ENCODE measurements around the gene SH3BGR.
"Not testable (repeated sequence)": the region's sequence is repeated elsewhere in the genome, so short reads cannot be mapped to it uniquely, and the experiment has no call there.

SH3BGR gene

GRCh38 chr21:39451332-39452206 lies at the start of gene SH3BGR:
SH3BGR (plus strand) TSS chr21:39451970; CDS start chr21:39452097, 127 bp downstream.
- peak; percentile 45 for DNase-seq

- DNase-seq: no peak
These were observed 45.7 kb upstream of the SH3BGR start for GRCh38 chr21:39406065-39406464.

GRCh38 chr21:39419204-39419603 lies 32.6 kb upstream of the SH3BGR start:
- not testable (repeated sequence) for DNase-seq

- DNase-seq: no peak
These were observed 29.1 kb upstream of the SH3BGR start for GRCh38 chr21:39422527-39423241.

- DNase-seq: no peak
These were observed 22.3 kb upstream of the SH3BGR start for GRCh38 chr21:39429445-39429844.

- no peak for DNase-seq
These were observed 21.8 kb upstream of the SH3BGR start for GRCh38 chr21:39430016-39430415.

- no peak for DNase-seq
These were observed 21.3 kb upstream of the SH3BGR start for GRCh38 chr21:39430457-39430856.

- no peak for DNase-seq
These were observed 20.8 kb upstream of the SH3BGR start for GRCh38 chr21:39430954-39431353.

- no peak for DNase-seq
These were observed 16.8 kb upstream of the SH3BGR start for GRCh38 chr21:39434950-39435349.

GRCh38 chr21:39439232-39439631 lies 12.5 kb upstream of the SH3BGR start:
- DNase-seq: no peak

- no peak for DNase-seq
These were observed 10.0 kb upstream of the SH3BGR start for GRCh38 chr21:39441502-39442475.

GRCh38 chr21:39444421-39445180 lies 7.2 kb upstream of the SH3BGR start:
- DNase-seq: peak; percentile 56

GRCh38 chr21:39445321-39446269 lies 6.2 kb upstream of the SH3BGR start, which contains the start of gene LCA5L:
LCA5L (minus strand) TSS chr21:39445778; CDS start chr21:39428493, 17,285 bp downstream.
- peak; percentile 94 for DNase-seq

- DNase-seq: no peak
These were observed 4.5 kb upstream of the SH3BGR start for GRCh38 chr21:39447264-39447663.

GRCh38 chr21:39452207-39452969 lies 618 bp downstream of the SH3BGR start:
- no peak for DNase-seq

- no peak for DNase-seq
These were observed 1.2 kb downstream of the SH3BGR start for GRCh38 chr21:39452970-39453342.

- DNase-seq: no peak
These were observed 1.9 kb downstream of the SH3BGR start for GRCh38 chr21:39453571-39454179.

GRCh38 chr21:39454949-39455668 lies 3.3 kb downstream of the SH3BGR start:
- no peak for DNase-seq

GRCh38 chr21:39456665-39457064 lies 4.9 kb downstream of the SH3BGR start:
- no peak for DNase-seq

Measured in left hindlimb (tissue), 1 donor.